CD4-positive, alpha-beta T cell treated with Interferon alpha-2 for 1 hour (primary cell): Measurements from ENCODE around the gene CACNA1G.

Experiments used
- DNase-seq, 2 donors: peaks; one replicate each; pipeline ENCODE4 v3.0.0-alpha.2; 2020 to 2022

Gene CACNA1G

DNA sequence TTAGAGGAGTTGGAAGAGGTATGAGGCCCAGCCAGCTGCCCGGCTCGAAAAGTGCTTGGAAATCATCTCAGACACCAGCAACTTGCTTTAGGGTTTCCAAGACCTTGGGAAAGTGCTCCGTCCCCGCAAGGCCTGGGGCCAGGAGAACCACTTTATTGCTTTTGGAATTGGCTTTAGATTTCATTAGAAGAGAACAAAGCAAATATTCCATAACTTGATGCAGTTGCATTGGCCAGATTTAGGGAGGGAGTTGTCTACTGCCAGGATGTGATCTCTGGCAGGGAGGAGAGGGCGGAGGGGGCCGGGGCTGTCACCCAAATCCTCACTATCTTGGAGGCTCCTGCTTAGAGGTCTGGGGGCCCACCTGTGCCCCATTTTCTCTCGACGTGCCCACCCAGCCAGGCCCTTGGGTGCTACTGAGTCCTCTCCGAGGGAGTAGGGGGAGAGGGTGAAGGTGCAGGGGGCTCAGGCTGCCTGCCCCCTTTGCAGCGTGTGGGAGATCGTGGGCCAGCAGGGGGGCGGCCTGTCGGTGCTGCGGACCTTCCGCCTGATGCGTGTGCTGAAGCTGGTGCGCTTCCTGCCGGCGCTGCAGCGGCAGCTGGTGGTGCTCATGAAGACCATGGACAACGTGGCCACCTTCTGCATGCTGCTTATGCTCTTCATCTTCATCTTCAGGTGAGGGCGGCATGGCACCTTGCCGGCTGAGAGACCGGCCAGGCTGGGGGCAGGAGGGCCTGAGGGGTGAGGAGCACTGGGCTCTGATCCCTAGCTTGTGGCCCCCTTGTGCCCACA, 30.6 kb downstream of the CACNA1G start:
- no peak for DNase-seq

DNA sequence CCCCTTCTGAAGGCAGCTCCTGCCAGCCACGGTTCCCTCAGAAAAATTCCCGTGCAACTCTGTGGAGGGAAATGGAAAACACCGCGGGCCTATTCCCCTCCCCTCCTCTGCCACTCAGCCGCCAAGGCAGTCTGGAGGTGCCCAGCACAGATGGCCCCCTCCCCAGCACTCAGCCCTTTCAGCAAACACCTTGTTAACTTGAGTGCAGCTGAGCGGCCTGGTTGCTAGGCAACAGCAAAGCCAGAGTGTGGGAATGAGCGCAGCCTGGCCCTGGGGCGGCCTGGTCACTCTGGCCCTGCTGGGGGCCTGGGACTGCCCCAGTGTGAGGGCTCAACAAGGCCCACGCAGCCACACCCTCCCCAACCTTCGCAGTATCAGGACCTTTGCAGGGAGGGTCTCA, 32.8 kb downstream of the CACNA1G start:
- DNase-seq: no peak

DNA sequence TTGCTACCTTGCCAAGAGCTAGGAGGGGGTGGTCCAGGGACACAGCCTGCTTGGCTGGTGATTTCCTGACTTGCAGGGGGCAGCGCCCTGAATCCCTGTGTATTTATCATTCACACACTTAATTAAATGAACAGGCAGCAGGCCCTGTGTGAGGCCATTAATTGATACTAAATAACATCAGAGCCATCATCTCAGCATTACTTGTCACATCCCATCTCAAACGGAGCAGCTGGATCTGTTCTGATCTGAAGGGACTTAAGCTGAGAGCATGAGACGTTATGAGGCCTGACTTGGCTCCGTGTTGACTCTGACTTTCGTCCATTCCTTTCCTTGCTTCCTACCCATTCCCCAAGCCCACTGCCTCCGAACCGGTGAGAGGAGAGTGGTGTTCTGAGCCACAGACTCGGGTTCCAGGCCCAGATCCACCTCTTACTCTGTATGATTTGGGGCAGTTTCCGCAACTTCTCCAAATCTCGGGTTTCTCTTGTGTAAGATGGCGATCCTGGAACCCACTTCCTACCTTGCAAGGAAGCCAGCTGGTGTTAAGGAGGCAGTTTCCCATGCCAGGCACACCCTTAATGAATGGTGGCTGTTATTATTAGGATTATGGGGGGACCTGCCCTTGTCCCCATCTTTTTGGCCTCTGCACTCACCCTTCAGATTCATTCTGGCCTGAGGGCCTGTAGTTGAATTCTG, 33.8 kb downstream of the CACNA1G start:
- no peak for DNase-seq

DNA sequence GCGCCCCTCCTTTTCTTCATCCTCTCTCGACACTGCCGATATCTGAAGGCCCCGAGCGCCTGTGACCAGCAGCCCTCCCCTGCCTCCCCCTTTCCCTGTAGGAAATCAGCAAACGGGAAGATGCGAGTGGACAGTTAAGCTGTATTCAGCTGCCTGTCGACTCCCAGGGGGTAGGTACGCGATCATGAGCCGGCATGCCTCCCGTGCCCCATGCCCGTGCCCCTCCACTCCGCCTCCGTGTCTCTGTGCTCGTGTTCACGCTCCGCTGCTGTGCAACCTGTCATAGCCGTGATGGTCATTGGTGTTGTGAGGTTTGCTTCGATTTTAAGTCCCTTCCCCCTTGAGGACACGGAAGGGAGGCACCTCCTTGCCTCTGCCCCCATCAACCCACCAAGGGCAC, 34.4 kb downstream of the CACNA1G start:
- DNase-seq: no peak

GRCh38 chr17:50596191-50597037, 35.9 kb downstream of the CACNA1G start:
- DNase-seq: no peak

DNA sequence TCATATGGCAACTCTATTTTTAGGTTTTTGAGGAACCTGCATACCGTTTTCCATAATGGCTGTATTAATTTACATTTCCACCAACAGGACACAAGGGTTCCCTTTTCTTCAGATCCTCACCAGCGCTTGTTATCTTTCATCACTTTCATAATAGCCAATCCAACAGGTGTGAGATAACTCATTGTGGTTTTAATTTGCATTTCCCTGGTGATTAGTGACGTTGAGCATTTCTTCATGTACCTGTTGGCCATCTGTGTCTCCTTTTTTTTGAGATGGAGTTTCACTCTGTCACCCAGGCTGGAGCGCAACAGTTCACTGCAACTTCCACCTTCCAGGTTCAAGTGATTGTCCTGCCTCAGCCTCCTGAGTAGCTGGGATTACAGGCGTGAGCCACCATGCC, 38.0 kb downstream of the CACNA1G start:
- no peak for DNase-seq

GRCh38 chr17:50599606-50600005, 39.1 kb downstream of the CACNA1G start:
- no peak for DNase-seq

DNA sequence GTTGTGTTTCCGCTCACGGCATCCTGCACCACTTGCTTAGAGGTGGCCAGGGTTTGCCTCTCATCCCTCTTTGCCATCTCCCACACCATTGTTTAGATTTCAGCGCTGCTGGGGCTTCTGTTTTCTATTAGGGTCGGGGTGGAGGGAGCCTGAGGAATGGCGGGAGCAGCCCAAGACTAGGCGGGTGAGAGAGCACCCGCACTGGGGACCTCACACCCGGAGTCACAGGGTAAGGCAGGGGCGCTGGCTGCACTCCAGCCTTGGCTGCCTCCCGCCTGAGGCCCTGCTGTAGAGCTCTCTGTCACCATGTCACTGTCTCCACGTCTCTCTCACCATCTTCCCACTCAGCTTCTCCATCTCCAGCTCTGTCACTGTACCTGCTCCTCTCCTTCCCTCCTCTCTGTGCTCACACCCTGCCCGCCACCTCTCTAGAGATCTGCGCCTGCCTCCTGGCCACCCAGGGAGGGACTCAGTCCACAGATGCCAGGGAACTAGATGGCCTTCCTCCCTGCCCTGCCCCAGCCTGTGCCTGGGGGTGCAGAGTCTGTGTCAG, 41.4 kb downstream of the CACNA1G start:
- DNase-seq: no peak

DNA sequence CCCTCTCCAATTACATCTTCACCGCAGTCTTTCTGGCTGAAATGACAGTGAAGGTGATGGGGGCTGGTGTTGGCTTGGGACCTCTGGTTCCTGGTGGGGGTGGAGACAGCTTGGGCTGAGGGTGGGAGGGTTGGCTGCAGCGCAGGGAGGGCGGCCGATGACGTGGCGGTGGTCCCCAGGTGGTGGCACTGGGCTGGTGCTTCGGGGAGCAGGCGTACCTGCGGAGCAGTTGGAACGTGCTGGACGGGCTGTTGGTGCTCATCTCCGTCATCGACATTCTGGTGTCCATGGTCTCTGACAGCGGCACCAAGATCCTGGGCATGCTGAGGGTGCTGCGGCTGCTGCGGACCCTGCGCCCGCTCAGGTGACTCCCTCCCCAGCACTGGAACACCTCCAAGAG, 42.3 kb downstream of the CACNA1G start:
- DNase-seq: no peak

DNA sequence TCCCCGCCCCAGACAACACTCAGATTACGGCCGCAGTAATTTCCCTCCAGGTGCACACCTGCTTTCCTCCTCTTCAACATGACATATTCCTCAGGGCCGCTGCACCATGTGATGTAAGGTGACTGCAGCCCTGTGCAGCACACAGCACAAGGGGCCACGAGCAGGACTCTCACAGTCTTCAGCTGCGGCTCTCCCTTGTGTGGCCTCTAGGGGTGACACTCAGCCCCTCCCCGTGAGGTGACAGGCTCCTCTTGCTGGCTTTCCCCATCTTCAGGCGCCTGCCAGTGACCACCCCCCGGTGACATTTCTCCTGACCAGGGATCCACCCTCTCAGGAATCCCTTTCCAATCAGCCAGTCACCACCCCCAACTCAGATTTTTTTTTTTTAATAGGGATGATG, 42.8 kb downstream of the CACNA1G start:
- DNase-seq: peak in 1 of 2 donors; percentile 3

DNA sequence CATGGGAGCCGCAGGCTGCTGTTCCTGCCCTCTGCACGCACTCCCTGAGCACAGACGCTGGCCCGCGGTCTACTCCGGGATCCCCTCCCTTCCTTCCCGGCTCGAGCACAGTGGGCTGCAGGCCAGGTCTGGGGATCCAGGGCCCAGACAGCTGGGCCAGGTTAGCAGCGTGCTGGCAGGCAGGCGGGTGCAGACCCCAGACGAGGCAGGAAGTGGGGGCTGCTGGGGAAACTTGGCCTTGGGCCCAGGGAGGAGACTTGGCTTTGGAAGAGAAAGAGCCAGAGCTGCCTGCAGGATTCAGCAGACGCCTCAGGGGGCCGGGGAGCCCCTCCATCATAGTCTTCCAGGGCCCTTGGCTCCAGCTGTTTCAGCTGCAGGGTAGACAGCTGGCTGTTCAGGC, 44.0 kb downstream of the CACNA1G start:
- DNase-seq: no peak

DNA sequence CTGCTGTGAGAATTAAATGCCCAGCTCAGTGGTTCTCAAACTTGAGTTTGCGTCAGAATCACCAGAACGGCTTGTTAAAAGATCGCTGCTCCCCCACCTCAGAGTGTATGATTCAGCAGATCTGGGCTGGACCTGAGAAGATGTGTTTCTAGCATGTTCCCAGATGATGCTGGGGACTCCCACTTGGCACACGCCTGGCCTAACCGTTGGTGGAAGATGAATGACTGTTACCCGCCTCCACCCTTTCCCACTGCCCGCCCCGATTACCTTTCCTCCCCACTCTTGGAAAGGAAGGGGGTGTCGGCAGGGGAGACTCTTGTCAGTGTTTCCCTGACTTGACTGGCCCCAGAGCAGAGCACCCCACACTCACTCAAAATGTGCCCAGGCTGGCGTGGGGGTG, 44.9 kb downstream of the CACNA1G start:
- no peak for DNase-seq

DNA sequence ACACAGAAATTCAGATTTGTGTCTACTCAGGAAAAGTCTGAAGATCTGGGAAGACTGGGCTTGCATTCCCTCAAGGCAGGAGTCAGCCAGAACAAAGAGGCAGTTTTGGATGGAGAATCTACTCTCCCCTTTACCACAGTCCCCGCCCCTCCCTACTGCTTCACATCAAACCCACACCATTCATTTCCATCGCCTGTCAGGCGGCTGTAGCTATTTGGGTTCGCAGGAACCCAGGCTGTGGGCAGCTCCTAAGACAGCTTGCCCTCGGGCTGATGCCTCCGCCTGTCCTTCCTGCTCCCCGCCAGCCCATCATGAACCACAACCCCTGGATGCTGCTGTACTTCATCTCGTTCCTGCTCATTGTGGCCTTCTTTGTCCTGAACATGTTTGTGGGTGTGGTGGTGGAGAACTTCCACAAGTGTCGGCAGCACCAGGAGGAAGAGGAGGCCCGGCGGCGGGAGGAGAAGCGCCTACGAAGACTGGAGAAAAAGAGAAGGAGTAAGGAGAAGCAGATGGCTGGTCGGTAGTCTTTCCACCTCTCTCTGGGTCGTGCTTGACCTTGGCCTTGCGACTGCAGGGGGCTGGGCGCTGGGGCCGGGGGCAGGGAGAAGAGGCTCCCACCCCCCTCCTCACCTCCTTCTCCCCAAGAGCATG, 47.1 kb downstream of the CACNA1G start:
- DNase-seq: no peak

DNA sequence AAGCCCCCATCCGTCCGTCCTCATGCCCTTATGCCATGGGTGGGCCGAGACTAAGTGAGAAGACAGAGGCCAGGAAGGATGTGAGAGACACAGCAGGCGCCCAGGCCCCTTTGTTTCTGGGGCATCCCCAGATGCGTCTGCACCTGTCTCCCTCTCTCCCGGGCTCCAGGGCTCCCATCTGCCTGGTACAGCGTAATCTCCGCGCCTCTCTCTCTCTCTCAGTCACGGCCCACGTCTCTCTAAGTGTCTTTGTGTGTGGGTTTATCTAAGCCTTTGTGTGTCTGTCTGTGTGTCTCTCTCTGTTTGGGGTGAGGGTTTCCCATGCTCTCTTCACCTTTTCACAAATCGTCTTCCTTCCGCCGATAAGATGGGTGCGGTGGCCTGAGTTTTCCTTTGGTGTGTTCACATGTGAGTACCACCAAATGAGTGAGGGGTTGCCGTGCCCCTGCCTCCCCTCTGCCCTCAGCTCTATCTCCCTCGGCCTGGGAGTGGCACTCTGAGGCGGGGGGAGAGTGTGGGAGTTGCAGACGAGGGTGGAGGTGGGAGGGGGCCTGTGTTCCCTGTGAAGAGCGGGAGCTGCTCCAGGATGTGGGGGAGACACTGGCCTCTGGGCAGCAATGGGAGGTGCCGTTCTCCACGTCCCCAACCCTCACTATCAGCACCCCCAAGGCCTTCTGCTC, 48.3 kb downstream of the CACNA1G start:
- DNase-seq: no peak

GRCh38 chr17:50609380-50610074, 49.0 kb downstream of the CACNA1G start:
- DNase-seq: no peak

DNA sequence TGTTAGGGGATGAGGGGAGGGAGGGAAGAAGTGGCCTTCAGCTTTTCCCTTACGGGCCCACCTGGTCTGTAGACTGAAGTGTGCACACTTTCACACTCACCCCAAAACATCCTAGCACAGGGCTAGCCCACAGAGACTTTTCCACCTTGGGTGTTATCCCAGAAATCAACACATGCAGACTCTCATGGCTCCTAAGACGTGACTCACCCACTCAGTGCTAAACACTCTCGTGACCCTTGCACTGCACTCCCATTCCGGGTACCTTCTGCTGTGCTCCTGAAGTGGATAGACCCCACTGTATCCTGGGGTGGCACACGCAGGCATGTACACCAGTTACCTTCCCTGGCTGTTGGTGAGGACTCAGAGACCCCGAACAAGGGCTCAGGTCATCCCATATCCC, 51.1 kb downstream of the CACNA1G start:
- DNase-seq: no peak

DNA sequence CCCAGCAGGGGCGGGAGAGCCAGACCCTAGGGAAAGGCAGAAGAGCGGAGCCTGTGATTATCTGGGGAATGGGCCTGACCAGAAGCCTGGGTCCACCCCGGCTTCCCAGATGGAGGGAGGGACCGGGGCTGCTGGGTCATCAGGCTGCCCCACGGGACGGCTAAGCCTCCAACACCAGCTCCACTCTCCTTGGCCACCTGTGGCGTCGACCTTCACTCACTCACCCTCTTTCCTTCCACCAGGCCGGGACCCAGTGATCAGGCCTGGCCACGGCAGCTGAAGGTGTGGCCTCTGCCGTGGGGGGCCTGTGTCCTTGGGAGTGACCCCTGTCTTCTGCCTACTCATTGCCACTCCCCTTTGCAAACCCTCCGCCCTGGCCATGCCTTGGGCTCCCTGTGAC, 51.8 kb downstream of the CACNA1G start:
- no peak for DNase-seq

- no peak for DNase-seq
These were observed 52.8 kb downstream of the CACNA1G start for GRCh38 chr17:50613007-50613992.

- DNase-seq: no peak
These were observed 54.0 kb downstream of the CACNA1G start for GRCh38 chr17:50614471-50615051.

DNA sequence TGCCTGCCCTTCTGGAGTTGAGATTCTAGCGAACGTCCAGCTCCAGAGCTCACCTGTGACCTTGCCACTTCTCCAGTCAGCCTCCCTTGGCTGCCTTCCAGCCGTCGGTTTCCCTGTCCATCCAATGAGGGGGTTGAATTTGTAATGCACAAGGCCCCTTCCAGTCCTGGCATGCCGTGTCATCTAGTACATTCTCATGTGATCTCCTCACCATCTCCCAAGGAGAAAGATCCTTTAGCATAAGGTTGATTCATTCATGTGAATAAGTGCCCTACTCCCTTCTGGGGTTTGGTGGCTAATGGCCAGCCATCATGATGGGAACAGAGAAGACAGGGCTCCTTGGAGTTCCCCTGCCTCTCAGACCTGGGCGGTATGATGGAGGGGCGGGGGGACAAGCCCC, 55.3 kb downstream of the CACNA1G start:
- DNase-seq: no peak
